Sigmoid colon (tissue), 7 donors: ENCODE measurements around the gene VCP. TPM values are rescaled to one million over a fixed set of nuclear protein-coding genes. Genes with fewer than 3 reads are reported as not detected.

Experiments used
- DNase-seq: peaks from one replicate; pipeline ENCODE4 v3.0.0-alpha.2; 2019
- H3K27ac ChIP-seq, 4 donors: fragments of 200-600 bp; sonication (generic); one replicate each; pipeline ENCODE4 v1.5.1; 2016 to 2019; ENCODE audit warnings: mild to moderate bottlenecking in 1 of 4
- H3K27me3 ChIP-seq, 3 donors: fragments of 200-600 bp; sonication (generic); one replicate each; pipeline ENCODE4 v1.5.1; 2019; ENCODE audit warnings: mild to moderate bottlenecking in 1 of 3
- H3K36me3 ChIP-seq, 4 donors: fragments of 200-600 bp; sonication (generic); one replicate each; pipeline ENCODE4 v1.5.1; 2016 to 2019
- H3K4me1 ChIP-seq, 4 donors: fragments of 200-600 bp; sonication (generic); one replicate each; pipeline ENCODE4 v1.5.1; 2017 to 2019
- H3K4me3 ChIP-seq, 4 donors: fragments of 200-600 bp; sonication (generic); one replicate each; pipeline ENCODE4 v1.5.1; 2017 to 2019; ENCODE audit warnings: mild to moderate bottlenecking in 2 of 4, moderate library complexity in 1 of 4
- H3K9me3 ChIP-seq, 4 donors: fragments of 200-600 bp in 3 of 4; sonication (generic) in 3 of 4; one replicate each; pipeline versions ENCODE4 v1.5.1 to v1.6.1; 2013 to 2019
- EP300 ChIP-seq, 4 donors: sonication (generic); formaldehyde crosslinking; IDR thresholded peaks; one replicate each; pipeline ENCODE4 v1.6.1; 2017; ENCODE audit warnings: antibody characterized with exemption in 4 of 4
- POLR2A ChIP-seq, 2 donors: fragments of 450-650 bp; IDR thresholded peaks; one replicate each; pipeline ENCODE4 v1.6.1; 2016; ENCODE audit warnings: antibody characterized with exemption in 2 of 2, mild to moderate bottlenecking in 2 of 2, moderate library complexity in 2 of 2
- POLR2AphosphoS5 ChIP-seq, 4 donors: sonication (generic); formaldehyde crosslinking; IDR thresholded peaks; one replicate each; pipeline ENCODE4 v1.6.1; 2017; ENCODE audit warnings: antibody characterized with exemption in 4 of 4
- WGBS, 2 donors: extraction: QIAGEN DNeasy Blood & Tissue Kit; methylation state at CpG; one replicate each; pipeline ENCODE4 v1.1.7; 2013; 5-methylcytosine and 5-hydroxymethylcytosine counted together
- intact Hi-C: fragments of 100-400 bp; cut with DNase I; formaldehyde crosslinking; loops from one replicate; pipeline ENCODE4 v1.15.1; 2023
- polyA plus RNA-seq, 3 donors: library from polyadenylated mRNA; stranded (reverse); fragments of 200-250 nt; gene quantifications; one replicate each; pipeline ENCODE4 v1.2.3, GENCODE V29; 2013
- total RNA-seq, 4 donors: library from RNA; depleted of rRNA; stranded (reverse); fragments of >200 nt; gene quantifications; one replicate each; pipeline ENCODE4 v1.1.0, GENCODE V29; 2016
- TF ChIP-seq, protein P1 (sequence below), 4 experiments: fragments of 450-650 bp in 3 of 4; fragments of 200-600 bp in 1 of 4; IDR thresholded peaks; one replicate each; pipeline ENCODE4 v1.5.1; 2016 to 2019; ENCODE audit warnings: antibody characterized with exemption in 4 of 4, mild to moderate bottlenecking in 3 of 4, moderate library complexity in 2 of 4
- donor health status: healthy with polysubstance abuse.
- donor health status: Bipolar disorder and iron deficiency.
- donor health status: healthy.

The VCP gene
- total and polyA plus RNA-seq, 7 donors, result 50.5 to 129 (median 108) TPM

DNA sequence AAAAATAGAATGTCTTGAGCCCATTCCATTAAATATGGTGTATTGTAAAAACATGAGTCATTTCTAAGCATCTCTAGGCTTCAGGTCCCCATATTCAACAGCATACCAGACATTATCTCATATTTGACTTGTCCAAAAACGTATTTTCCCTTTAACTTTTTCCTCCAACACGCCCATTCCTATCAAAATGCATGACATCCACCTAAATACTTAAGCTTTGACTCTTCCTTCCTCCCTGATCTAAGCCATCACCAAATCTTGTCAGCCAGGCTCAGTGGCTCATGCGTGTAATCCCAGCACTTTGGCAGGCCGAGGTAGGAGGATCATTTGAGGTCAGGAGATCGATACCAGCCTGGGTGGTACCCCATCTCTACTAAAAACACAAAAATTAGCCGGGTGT is 23.9 kb downstream of the VCP start:
- intact Hi-C loops, result no loop called here
- WGBS, 2 donors, result 98% methylated on average over 6 of the region's 6 CpGs
- H3K9me3 ChIP-seq, result no peaks in the 10 kb centered on the region
- no peaks in the 10 kb centered on the region for H3K27me3 ChIP-seq
- peaks cover 0 to 8% (median 2%) of the 10 kb centered on the region in 4 donors for H3K4me1 ChIP-seq
- no peak overlapping the region for H3K27ac ChIP-seq
- no peak for DNase-seq
- H3K4me3 ChIP-seq, result no peak overlapping the region
- peaks cover 0 to 70% (median 10%) of the 10 kb centered on the region in 4 donors for H3K36me3 ChIP-seq
- no peak for TF ChIP-seq POLR2AphosphoS5 (IDR thresholded peaks at IDR 0.05)
- no peak for TF ChIP-seq EP300 (IDR thresholded peaks at IDR 0.05)

DNA sequence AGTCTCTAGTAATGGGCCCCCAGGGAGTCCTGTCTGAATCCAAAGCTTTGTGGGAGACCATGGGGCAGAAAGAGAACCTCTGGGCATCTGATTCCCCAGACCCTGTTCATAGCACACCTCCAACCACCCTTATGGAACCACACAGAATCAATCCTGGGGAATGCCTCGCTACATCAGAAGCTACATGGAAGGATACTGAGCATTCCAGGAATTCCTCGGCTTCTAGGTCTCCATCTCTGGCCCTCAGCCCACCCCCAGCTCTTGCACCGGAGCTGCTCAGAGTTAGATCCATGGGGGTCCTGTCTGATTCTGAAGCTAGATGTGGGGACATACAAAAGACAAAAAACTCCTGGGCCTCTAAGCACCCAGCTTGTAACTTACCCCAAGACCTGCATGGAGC is 28.4 kb downstream of the VCP start:
- peaks cover 0 to 46% (median 10%) of the 10 kb centered on the region in 4 donors for H3K36me3 ChIP-seq

DNA sequence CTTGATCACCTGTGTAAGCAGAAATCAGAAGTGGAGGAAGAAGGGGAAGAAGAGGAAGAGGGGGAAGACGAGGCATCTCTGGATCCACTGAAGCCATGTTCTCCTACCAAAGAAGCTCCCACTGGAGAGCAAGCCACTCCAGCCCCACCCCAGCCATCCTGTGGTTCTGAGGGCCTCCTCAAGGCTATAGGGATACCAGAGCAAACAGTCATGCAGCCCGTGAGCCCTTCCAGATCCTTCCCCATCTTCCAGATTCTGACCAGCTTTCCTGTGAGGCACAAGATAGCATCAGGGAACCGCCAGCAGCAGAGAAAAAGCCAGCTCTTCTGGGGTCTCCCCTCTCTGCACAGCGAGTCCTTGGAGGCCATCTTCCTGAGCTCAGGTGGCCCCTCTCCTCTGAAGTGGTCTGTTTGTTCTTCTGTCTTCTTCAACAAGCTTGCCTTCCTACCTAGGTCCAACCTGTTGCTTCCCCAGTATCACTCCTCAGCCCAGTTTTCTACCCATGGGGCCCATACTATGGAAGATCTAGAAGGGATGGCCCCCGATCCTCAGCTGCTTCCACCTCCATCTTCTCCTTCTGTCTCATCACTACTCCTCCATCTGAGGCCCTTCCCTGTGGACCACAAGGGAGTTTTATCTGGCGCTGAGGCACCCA is 29.4 kb downstream of the VCP start:
- Histone ChIP-seq H3K27me3 (no peaks in the 10 kb centered on the region), H3K36me3 (peaks cover 0 to 38% (median 5%) of the 10 kb centered on the region in 4 donors), H3K27ac (no peak overlapping the region), H3K4me1 (no peaks in the 10 kb centered on the region), H3K9me3 (no peaks in the 10 kb centered on the region), H3K4me3 (no peak overlapping the region)
- DNase-seq, result no peak
- TF ChIP-seq EP300 (IDR thresholded peaks at IDR 0.05) (no peak), POLR2A (IDR thresholded peaks at IDR 0.05) (no peak), POLR2AphosphoS5 (IDR thresholded peaks at IDR 0.05) (no peak)
- TF ChIP-seq, protein P1, sequence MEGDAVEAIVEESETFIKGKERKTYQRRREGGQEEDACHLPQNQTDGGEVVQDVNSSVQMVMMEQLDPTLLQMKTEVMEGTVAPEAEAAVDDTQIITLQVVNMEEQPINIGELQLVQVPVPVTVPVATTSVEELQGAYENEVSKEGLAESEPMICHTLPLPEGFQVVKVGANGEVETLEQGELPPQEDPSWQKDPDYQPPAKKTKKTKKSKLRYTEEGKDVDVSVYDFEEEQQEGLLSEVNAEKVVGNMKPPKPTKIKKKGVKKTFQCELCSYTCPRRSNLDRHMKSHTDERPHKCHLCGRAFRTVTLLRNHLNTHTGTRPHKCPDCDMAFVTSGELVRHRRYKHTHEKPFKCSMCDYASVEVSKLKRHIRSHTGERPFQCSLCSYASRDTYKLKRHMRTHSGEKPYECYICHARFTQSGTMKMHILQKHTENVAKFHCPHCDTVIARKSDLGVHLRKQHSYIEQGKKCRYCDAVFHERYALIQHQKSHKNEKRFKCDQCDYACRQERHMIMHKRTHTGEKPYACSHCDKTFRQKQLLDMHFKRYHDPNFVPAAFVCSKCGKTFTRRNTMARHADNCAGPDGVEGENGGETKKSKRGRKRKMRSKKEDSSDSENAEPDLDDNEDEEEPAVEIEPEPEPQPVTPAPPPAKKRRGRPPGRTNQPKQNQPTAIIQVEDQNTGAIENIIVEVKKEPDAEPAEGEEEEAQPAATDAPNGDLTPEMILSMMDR (IDR thresholded peaks at IDR 0.05), result no peak
- 90 to 94% methylated on average over 6 of the region's 6 CpGs for WGBS, 2 donors
- intact Hi-C loops, result no loop called here

More for the DNA sequence above, 28.4 kb downstream of the VCP start:
- TF ChIP-seq, protein P1 (IDR thresholded peaks at IDR 0.05), result no peak
- TF ChIP-seq POLR2AphosphoS5 (IDR thresholded peaks at IDR 0.05) (no peak), EP300 (IDR thresholded peaks at IDR 0.05) (no peak), POLR2A (IDR thresholded peaks at IDR 0.05) (no peak)
- Histone ChIP-seq H3K27ac (no peak overlapping the region), H3K4me3 (no peak overlapping the region), H3K27me3 (no peaks in the 10 kb centered on the region), H3K9me3 (no peaks in the 10 kb centered on the region), H3K4me1 (no peaks in the 10 kb centered on the region)
- intact Hi-C loops, result no loop called here
- no peak for DNase-seq
- 91 to 94% methylated on average over 3 of the region's 3 CpGs for WGBS, 2 donors

DNA sequence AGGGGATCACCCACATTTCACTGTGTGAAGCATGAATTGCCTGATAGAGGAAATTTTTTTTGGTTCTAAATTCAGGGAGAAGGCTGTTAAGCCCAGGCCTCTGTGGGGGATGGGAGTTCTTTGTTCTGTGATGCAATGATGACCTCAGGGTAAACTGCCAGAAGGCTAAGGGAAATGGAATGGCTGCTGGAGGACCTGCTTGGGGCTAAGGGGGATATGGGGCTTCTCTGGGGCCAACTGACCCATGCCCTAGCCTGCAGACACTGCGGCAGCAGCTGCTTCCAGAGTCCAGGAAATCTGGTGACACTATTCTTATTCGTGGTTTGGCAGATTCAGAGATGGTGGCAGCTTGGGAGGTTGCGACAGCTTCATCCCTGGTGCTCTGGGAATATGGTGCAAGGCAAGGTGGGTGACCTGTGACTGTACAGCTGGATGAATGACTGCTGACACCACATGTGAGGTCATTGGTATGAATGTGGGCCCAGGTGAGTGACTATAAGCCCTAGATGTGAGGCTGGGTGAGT is 30.3 kb downstream of the VCP start:
- Histone ChIP-seq H3K36me3 (peaks cover 0 to 34% (median 4%) of the 10 kb centered on the region in 4 donors), H3K9me3 (no peaks in the 10 kb centered on the region), H3K27me3 (no peaks in the 10 kb centered on the region), H3K4me3 (no peak overlapping the region), H3K27ac (no peak overlapping the region), H3K4me1 (no peaks in the 10 kb centered on the region)
- intact Hi-C loops, result no loop called here
- TF ChIP-seq POLR2AphosphoS5 (IDR thresholded peaks at IDR 0.05) (peak in 1 of 4 donors; percentile 4), POLR2A (IDR thresholded peaks at IDR 0.05) (no peak)
- TF ChIP-seq, protein P1 (IDR thresholded peaks at IDR 0.05), result no peak
- DNase-seq, result no peak
- 90 to 95% methylated on average over 3 of the region's 3 CpGs for WGBS, 2 donors

DNA sequence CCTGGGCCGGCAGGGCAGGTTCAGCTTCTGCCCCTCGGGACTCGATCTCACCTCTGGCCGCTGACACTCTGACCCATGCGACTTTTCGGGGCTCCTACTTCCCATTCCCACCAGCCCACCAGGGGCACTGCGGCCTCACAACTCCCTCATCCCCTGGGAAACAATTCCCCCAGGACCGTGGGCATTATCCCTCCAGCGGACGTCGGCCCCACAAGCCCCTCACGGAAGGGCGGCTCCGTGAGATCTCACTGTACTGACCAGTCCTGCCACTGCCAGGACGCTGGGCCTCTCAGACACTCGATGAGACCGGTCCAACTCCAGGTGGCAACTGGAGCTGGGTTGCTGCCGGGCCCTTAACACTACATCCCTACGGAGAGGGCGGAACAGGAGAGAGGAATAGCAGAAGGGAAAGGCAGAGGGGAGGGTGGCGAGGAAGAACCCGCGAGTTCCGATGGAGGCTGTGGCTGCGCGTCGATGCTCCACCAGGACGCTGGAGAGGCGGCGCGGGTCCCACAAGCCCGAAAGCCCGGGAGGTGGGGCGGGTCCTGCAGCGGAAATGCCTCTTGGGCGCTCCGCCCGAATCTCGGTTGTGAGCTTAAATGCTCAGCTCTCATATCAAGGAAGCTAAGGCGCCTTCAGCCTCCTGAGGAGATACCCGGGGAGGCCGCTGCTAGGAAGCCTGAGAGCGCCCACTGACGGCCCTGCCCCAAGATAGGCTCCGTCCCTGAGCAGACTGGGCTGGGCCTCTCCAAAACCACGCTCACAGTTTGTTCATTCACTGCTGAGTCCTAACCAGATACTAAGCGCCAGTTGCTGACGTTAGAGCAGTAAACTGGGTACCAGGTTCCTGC is 36.3 kb downstream of the VCP start:
- peak overlapping the region; percentile 21 to 44 (median 36) for H3K4me3 ChIP-seq
- peaks cover 0 to 17% (median 1%) of the 10 kb centered on the region in 4 donors for H3K36me3 ChIP-seq
- no peaks in the 10 kb centered on the region for H3K27me3 ChIP-seq
- peak overlapping the region in 2 of 4 donors; percentile 42 to 67 for H3K27ac ChIP-seq
- peaks cover 0 to 10% (median 8%) of the 10 kb centered on the region in 4 donors for H3K4me1 ChIP-seq
- intact Hi-C loops, result no loop called here
- H3K9me3 ChIP-seq, result no peaks in the 10 kb centered on the region
- TF ChIP-seq POLR2AphosphoS5 (IDR thresholded peaks at IDR 0.05) (peak in 1 of 4 donors; percentile 9), EP300 (IDR thresholded peaks at IDR 0.05) (no peak), POLR2A (IDR thresholded peaks at IDR 0.05) (no peak)
- TF ChIP-seq, protein P1 (IDR thresholded peaks at IDR 0.05), result no peak
- peak; percentile 74 for DNase-seq
- WGBS, 2 donors, result 40 to 69% methylated on average over 48 of the region's 48 CpGs
